ENCODE data around the gene TRIO. TPM values are rescaled to one million over a fixed set of nuclear protein-coding genes. Genes with fewer than 3 reads are reported as not detected.

TRIO gene
- total RNA-seq, 2 donors from 2014 or later = 62.0 to 137 TPM

GRCh38 chr5:14472986-14473567 lies 329.9 kb downstream of the TRIO start:
- Histone ChIP-seq H3K27me3 (no peaks in the 10 kb centered on the region), H3K4me1 (no peaks in the 10 kb centered on the region), H3K9me3 (no peaks in the 10 kb centered on the region), H3K36me3 (replicated peaks in 1 of 2; ENCODE audit: insufficient read depth in 1 of 2, low read depth in 2 of 2) (peaks cover 8 to 15% of the 10 kb centered on the region in 2 donors), H3K4me3 (no peak overlapping the region), H3K27ac (no peak overlapping the region)
- WGBS, 2 donors = 90 to 92% methylated on average over 3 of the region's 3 CpGs
- DNase-seq (no peak), ATAC-seq (no peak)
- TF ChIP-seq POLR2A (IDR thresholded peaks at IDR 0.05) (no peak), CTCF (IDR thresholded peaks at IDR 0.05) (no peak)
- intact Hi-C loops (cut with DNase I) = no loop called here

- H3K9me3 ChIP-seq = no peaks in the 10 kb centered on the region
- no peaks in the 10 kb centered on the region for H3K27me3 ChIP-seq
- DNase-seq (no peak), ATAC-seq (no peak)
- WGBS, 2 donors = 94 to 95% methylated on average over 4 of the region's 4 CpGs
- intact Hi-C loops (cut with DNase I) = no loop called here
- no peak overlapping the region for H3K4me3 ChIP-seq
- peaks cover 8 to 15% of the 10 kb centered on the region in 2 donors for H3K36me3 ChIP-seq (replicated peaks in 1 of 2; ENCODE audit: insufficient read depth in 1 of 2, low read depth in 2 of 2)
- H3K4me1 ChIP-seq = no peaks in the 10 kb centered on the region
- H3K27ac ChIP-seq = no peak overlapping the region
- TF ChIP-seq CTCF (IDR thresholded peaks at IDR 0.05) = no peak
- no peak for TF ChIP-seq POLR2A (IDR thresholded peaks at IDR 0.05)
Observed at GRCh38 chr5:14475045-14475444, 331.9 kb downstream of the TRIO start.

- Histone ChIP-seq H3K4me3 (no peak overlapping the region), H3K27ac (no peak overlapping the region), H3K9me3 (no peaks in the 10 kb centered on the region), H3K4me1 (no peaks in the 10 kb centered on the region), H3K36me3 (replicated peaks in 1 of 2; ENCODE audit: insufficient read depth in 1 of 2, low read depth in 2 of 2) (peaks cover 8 to 16% of the 10 kb centered on the region in 2 donors), H3K27me3 (no peaks in the 10 kb centered on the region)
- WGBS, 2 donors = 89 to 90% methylated on average over 4 of the region's 4 CpGs
- no peak for TF ChIP-seq CTCF (IDR thresholded peaks at IDR 0.05)
- TF ChIP-seq POLR2A (IDR thresholded peaks at IDR 0.05) = no peak
- DNase-seq = no peak
- no peak for ATAC-seq
- intact Hi-C loops (cut with DNase I) = no loop called here
Observed at GRCh38 chr5:14476786-14477435, 333.8 kb downstream of the TRIO start.

- Histone ChIP-seq H3K27ac (no peak overlapping the region), H3K4me3 (no peak overlapping the region), H3K36me3 (replicated peaks in 1 of 2; ENCODE audit: insufficient read depth in 1 of 2, low read depth in 2 of 2) (peaks cover 8 to 16% of the 10 kb centered on the region in 2 donors), H3K27me3 (no peaks in the 10 kb centered on the region), H3K4me1 (no peaks in the 10 kb centered on the region), H3K9me3 (no peaks in the 10 kb centered on the region)
- ATAC-seq (no peak), DNase-seq (no peak)
- 87 to 89% methylated on average over 3 of the region's 3 CpGs for WGBS, 2 donors
- intact Hi-C loops (cut with DNase I) = no loop called here
- TF ChIP-seq POLR2A (IDR thresholded peaks at IDR 0.05) (no peak), CTCF (IDR thresholded peaks at IDR 0.05) (no peak)
Observed at GRCh38 chr5:14479143-14479696, 336.1 kb downstream of the TRIO start.
